KMS-11 (cell line): Measurements from ENCODE around the gene MAP3K20.

ENCODE experiments used
- H2AFZ ChIP-seq: fragments of 200-600 bp; sonication (generic); 2 replicates; pipeline ENCODE4 v1.6.1; 2016; ENCODE audit warnings: antibody characterized with exemption, mixed run types, low read depth
- H3K27ac ChIP-seq: fragments of 200-600 bp; sonication (generic); 2 replicates; pipeline ENCODE4 v1.6.1; 2016; ENCODE audit warnings: mild to moderate bottlenecking, mixed run types
- H3K27me3 ChIP-seq: fragments of 200-600 bp; sonication (generic); 2 replicates; pipeline ENCODE4 v1.6.1; 2017; ENCODE audit warnings: mild to moderate bottlenecking, low read depth, mixed run types, moderate library complexity; ENCODE audit not compliant: insufficient read depth
- H3K36me3 ChIP-seq: fragments of 200-600 bp; sonication (generic); 2 replicates; pipeline ENCODE4 v1.6.1; 2017; ENCODE audit warnings: mild to moderate bottlenecking, mixed run types; ENCODE audit not compliant: insufficient read depth
- H3K4me1 ChIP-seq: fragments of 200-600 bp; sonication (generic); 2 replicates; pipeline ENCODE4 v1.6.1; 2016; ENCODE audit warnings: mild to moderate bottlenecking, low read depth, mixed run types; ENCODE audit not compliant: poor library complexity, severe bottlenecking
- H3K4me2 ChIP-seq: fragments of 200-600 bp; sonication (generic); 2 replicates; pipeline ENCODE4 v1.7.0; 2016; ENCODE audit warnings: mild to moderate bottlenecking, mixed run types
- H3K4me3 ChIP-seq: fragments of 200-600 bp; sonication (generic); IDR thresholded peaks from 2 replicates; pipeline ENCODE4 v1.6.1; 2017; ENCODE audit warnings: low read depth, low read length, mixed read lengths; ENCODE audit not compliant: insufficient read depth
- H3K79me2 ChIP-seq: fragments of 200-600 bp; sonication (generic); 2 replicates; pipeline ENCODE4 v1.6.1; 2016; ENCODE audit warnings: low read depth, mixed run types; ENCODE audit not compliant: insufficient read depth
- H3K9ac ChIP-seq: fragments of 200-600 bp; sonication (generic); 2 replicates; pipeline ENCODE4 v1.6.1; 2016; ENCODE audit warnings: mild to moderate bottlenecking, mixed run types
- H4K20me1 ChIP-seq: fragments of 200-600 bp; sonication (generic); 2 replicates; pipeline ENCODE4 v1.6.1; 2016; ENCODE audit warnings: mild to moderate bottlenecking, mixed run types; ENCODE audit not compliant: insufficient read depth
- CTCF ChIP-seq: fragments of 200-600 bp; sonication (generic); conservative IDR thresholded peaks from 2 replicates; pipeline ENCODE4 v1.6.1; 2017; ENCODE audit warnings: low read depth, mild to moderate bottlenecking, antibody characterized with exemption, low read length, moderate library complexity, mixed read lengths

The MAP3K20 gene

GRCh38 chr2:173191601-173192000 lies 116.0 kb downstream of the MAP3K20 start:
- no peak overlapping the region for H3K4me3 ChIP-seq
- H3K27me3 ChIP-seq = no peaks in the 10 kb centered on the region
- no peak for TF ChIP-seq CTCF
- H3K27ac ChIP-seq = no peak overlapping the region
- H3K4me1 ChIP-seq = no peaks in the 10 kb centered on the region
- no peak overlapping the region for H3K9ac ChIP-seq
- H3K4me2 ChIP-seq = no peak overlapping the region
- H4K20me1 ChIP-seq = no peaks in the 10 kb centered on the region
- H2AFZ ChIP-seq = no peak overlapping the region
- H3K36me3 ChIP-seq = no peaks in the 10 kb centered on the region
- no peaks in the 10 kb centered on the region for H3K79me2 ChIP-seq

- Histone ChIP-seq H3K4me3 (no peak overlapping the region), H3K4me1 (no peaks in the 10 kb centered on the region), H3K9ac (no peak overlapping the region), H3K27me3 (no peaks in the 10 kb centered on the region), H3K79me2 (no peaks in the 10 kb centered on the region), H3K4me2 (no peak overlapping the region), H3K27ac (no peak overlapping the region), H3K36me3 (no peaks in the 10 kb centered on the region), H2AFZ (no peak overlapping the region), H4K20me1 (no peaks in the 10 kb centered on the region)
- TF ChIP-seq CTCF = no peak
These were observed 116.4 kb downstream of the MAP3K20 start for GRCh38 chr2:173192071-173192470.

GRCh38 chr2:173193925-173194324 lies 118.3 kb downstream of the MAP3K20 start:
- no peak overlapping the region for H3K4me2 ChIP-seq
- H3K4me1 ChIP-seq = no peaks in the 10 kb centered on the region
- no peaks in the 10 kb centered on the region for H3K27me3 ChIP-seq
- TF ChIP-seq CTCF = no peak
- no peaks in the 10 kb centered on the region for H3K36me3 ChIP-seq
- no peak overlapping the region for H3K4me3 ChIP-seq
- H3K79me2 ChIP-seq = no peaks in the 10 kb centered on the region
- no peak overlapping the region for H3K27ac ChIP-seq
- H4K20me1 ChIP-seq = no peaks in the 10 kb centered on the region
- no peak overlapping the region for H3K9ac ChIP-seq
- no peak overlapping the region for H2AFZ ChIP-seq

- Histone ChIP-seq H3K4me1 (no peaks in the 10 kb centered on the region), H3K27ac (no peak overlapping the region), H3K79me2 (no peaks in the 10 kb centered on the region), H3K36me3 (no peaks in the 10 kb centered on the region; the same call in 1 of the 2 replicates), H3K4me2 (no peak overlapping the region), H3K9ac (no peak overlapping the region), H2AFZ (no peak overlapping the region), H3K27me3 (no peaks in the 10 kb centered on the region), H4K20me1 (no peaks in the 10 kb centered on the region), H3K4me3 (no peak overlapping the region)
- no peak for TF ChIP-seq CTCF
These were observed 119.5 kb downstream of the MAP3K20 start for GRCh38 chr2:173195100-173195499.
